ENCODE measurements around the gene MYOCOS.

MYOCOS gene

GRCh38 chr1:171581766-171582165 lies 40.3 kb upstream of the MYOCOS start:
- Histone ChIP-seq H3K27ac (ENCODE audit: low read depth, low read length) (no peak overlapping the region), H3K79me2 (ENCODE audit: insufficient read depth, low read length) (no peaks in the 10 kb centered on the region; the same call in 1 of the 2 replicates), H3K4me3 (ENCODE audit: insufficient read depth, low read length, poor library complexity, severe bottlenecking) (no peak overlapping the region), H2AFZ (ENCODE audit: low read depth, low read length, severe bottlenecking) (no peak overlapping the region), H3K9me3 (ENCODE audit: insufficient read depth, low read length) (no peaks in the 10 kb centered on the region), H3F3A (ENCODE audit: insufficient read depth) (no peaks in the 10 kb centered on the region), H3K36me3 (ENCODE audit: low read length) (peaks cover 74% of the 10 kb centered on the region), H3K9ac (ENCODE audit: low read length) (no peak overlapping the region), H3K9me2 (replicated peaks; ENCODE audit: insufficient read depth, low read length) (no peaks in the 10 kb centered on the region), H3K4me2 (ENCODE audit: low read depth, low read length, poor library complexity, severe bottlenecking) (no peak overlapping the region), H3K27me3 (ENCODE audit: low read length) (no peaks in the 10 kb centered on the region), H4K20me1 (ENCODE audit: low read depth, low read length) (no peaks in the 10 kb centered on the region)
- TF ChIP-seq EZH2phosphoT487 (conservative IDR thresholded peaks at IDR 0.05; ENCODE audit: low read length), result no peak
- TF ChIP-seq, protein P1, sequence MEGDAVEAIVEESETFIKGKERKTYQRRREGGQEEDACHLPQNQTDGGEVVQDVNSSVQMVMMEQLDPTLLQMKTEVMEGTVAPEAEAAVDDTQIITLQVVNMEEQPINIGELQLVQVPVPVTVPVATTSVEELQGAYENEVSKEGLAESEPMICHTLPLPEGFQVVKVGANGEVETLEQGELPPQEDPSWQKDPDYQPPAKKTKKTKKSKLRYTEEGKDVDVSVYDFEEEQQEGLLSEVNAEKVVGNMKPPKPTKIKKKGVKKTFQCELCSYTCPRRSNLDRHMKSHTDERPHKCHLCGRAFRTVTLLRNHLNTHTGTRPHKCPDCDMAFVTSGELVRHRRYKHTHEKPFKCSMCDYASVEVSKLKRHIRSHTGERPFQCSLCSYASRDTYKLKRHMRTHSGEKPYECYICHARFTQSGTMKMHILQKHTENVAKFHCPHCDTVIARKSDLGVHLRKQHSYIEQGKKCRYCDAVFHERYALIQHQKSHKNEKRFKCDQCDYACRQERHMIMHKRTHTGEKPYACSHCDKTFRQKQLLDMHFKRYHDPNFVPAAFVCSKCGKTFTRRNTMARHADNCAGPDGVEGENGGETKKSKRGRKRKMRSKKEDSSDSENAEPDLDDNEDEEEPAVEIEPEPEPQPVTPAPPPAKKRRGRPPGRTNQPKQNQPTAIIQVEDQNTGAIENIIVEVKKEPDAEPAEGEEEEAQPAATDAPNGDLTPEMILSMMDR (IDR thresholded peaks at IDR 0.05; ENCODE audit: insufficient read depth, low read length, poor library complexity, severe bottlenecking), result no peak

DNA sequence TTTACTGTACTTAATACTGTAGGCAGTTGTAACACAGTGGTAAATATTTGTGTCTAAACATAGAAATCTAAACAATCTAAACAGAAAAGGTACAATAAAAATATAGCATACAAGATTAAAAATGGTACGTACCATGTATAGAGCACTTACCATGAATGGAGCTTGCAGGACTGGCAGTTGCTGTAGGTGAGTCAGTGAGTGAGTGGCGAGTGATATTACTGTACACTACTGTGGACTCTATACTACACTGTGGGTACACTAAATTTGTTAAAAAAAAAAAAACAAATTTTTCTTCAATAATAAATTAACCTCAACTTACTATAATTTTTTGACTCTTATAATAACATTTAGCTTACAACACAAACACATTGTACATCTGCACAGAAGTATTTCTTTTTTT lies 39.5 kb upstream of the MYOCOS start:
- Histone ChIP-seq H3K27me3 (ENCODE audit: low read length) (no peaks in the 10 kb centered on the region), H3K9me2 (replicated peaks; ENCODE audit: insufficient read depth, low read length) (no peaks in the 10 kb centered on the region), H3K9ac (ENCODE audit: low read length) (no peak overlapping the region), H3K36me3 (ENCODE audit: low read length) (peaks cover 74% of the 10 kb centered on the region), H4K20me1 (ENCODE audit: low read depth, low read length) (no peaks in the 10 kb centered on the region), H3K9me3 (ENCODE audit: insufficient read depth, low read length) (no peaks in the 10 kb centered on the region), H3K27ac (ENCODE audit: low read depth, low read length) (no peak overlapping the region), H3K4me2 (ENCODE audit: low read depth, low read length, poor library complexity, severe bottlenecking) (no peak overlapping the region), H2AFZ (ENCODE audit: low read depth, low read length, severe bottlenecking) (no peak overlapping the region), H3K79me2 (ENCODE audit: insufficient read depth, low read length) (no peaks in the 10 kb centered on the region), H3F3A (ENCODE audit: insufficient read depth) (no peaks in the 10 kb centered on the region), H3K4me3 (ENCODE audit: insufficient read depth, low read length, poor library complexity, severe bottlenecking) (no peak overlapping the region)
- TF ChIP-seq, protein P1 (IDR thresholded peaks at IDR 0.05; ENCODE audit: insufficient read depth, low read length, poor library complexity, severe bottlenecking), result no peak
- no peak for TF ChIP-seq EZH2phosphoT487 (conservative IDR thresholded peaks at IDR 0.05; ENCODE audit: low read length)

DNA sequence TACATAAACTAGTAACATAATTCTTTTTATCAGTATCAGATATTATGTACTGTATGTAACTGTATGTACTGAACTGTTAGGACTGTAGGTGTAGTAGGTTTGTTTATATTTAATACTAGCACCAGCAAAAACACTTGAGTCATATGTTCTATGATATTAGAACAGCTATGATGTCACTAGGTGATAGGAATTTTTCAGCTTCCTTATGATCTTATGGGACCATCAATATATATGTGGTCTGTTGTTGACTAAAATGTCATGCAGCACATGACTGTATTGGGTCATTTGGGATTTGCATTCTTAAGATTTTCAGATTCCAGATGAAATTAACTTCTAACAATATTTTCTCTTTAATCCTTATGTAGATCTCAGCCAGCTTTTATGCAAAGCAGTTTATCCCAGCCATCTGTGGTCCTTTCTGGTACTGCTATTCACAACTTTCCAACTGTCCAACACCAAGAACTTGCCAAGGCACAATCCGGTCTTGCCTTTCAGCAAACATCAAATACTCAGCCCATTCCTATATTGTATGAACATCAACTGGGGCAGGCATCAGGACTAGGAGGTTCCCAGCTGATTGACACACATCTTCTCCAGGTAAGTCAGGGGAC lies 38.3 kb upstream of the MYOCOS start:
- TF ChIP-seq EZH2phosphoT487 (conservative IDR thresholded peaks at IDR 0.05; ENCODE audit: low read length), result no peak
- TF ChIP-seq, protein P1 (IDR thresholded peaks at IDR 0.05; ENCODE audit: insufficient read depth, low read length, poor library complexity, severe bottlenecking), result no peak
- Histone ChIP-seq H4K20me1 (ENCODE audit: low read depth, low read length) (no peaks in the 10 kb centered on the region), H3K4me3 (ENCODE audit: insufficient read depth, low read length, poor library complexity, severe bottlenecking) (no peak overlapping the region)

More for the DNA sequence above, 38.3 kb upstream of the MYOCOS start:
- Histone ChIP-seq H3K36me3 (ENCODE audit: low read length) (peaks cover 76% of the 10 kb centered on the region), H3K27ac (ENCODE audit: low read depth, low read length) (no peak overlapping the region), H3F3A (ENCODE audit: insufficient read depth) (no peaks in the 10 kb centered on the region), H3K27me3 (ENCODE audit: low read length) (no peaks in the 10 kb centered on the region), H3K9ac (ENCODE audit: low read length) (no peak overlapping the region), H3K79me2 (ENCODE audit: insufficient read depth, low read length) (no peaks in the 10 kb centered on the region), H3K4me2 (ENCODE audit: low read depth, low read length, poor library complexity, severe bottlenecking) (no peak overlapping the region), H2AFZ (ENCODE audit: low read depth, low read length, severe bottlenecking) (no peak overlapping the region), H3K9me2 (replicated peaks; ENCODE audit: insufficient read depth, low read length) (no peaks in the 10 kb centered on the region), H3K9me3 (ENCODE audit: insufficient read depth, low read length) (no peaks in the 10 kb centered on the region)

All from SU-DHL-6 (cell line).